GM10248 (cell line): ENCODE results near the gene EFCAB6.

Experiments
- CTCF ChIA-PET: fragments of 300-600 bp; sonication (Branson Sonifier 250); formaldehyde crosslinking; extraction: SDS; loops from one replicate; lab custom pipeline; 2021; ENCODE audit warnings: antibody characterized with exemption; lab: Yijun Ruan, JAX
- POLR2A ChIA-PET: fragments of 350-650 bp; sonication (Branson Sonifier 250); formaldehyde crosslinking; extraction: SDS; loops from one replicate; lab custom pipeline; 2020; ENCODE audit warnings: antibody characterized with exemption; lab: Yijun Ruan, JAX
- DNase-seq: peaks from one replicate; pipeline ENCODE4 v3.0.0; 2012; ENCODE audit errors: extremely low spot score
- TF ChIP-seq, protein P1 (sequence below): IDR thresholded peaks from 2 replicates; pipeline ENCODE4 v1.5.1; 2012; ENCODE audit warnings: mild to moderate bottlenecking, low read depth; ENCODE audit errors: extremely low read depth, missing control alignments, control extremely low read depth

The EFCAB6 gene

DNA sequence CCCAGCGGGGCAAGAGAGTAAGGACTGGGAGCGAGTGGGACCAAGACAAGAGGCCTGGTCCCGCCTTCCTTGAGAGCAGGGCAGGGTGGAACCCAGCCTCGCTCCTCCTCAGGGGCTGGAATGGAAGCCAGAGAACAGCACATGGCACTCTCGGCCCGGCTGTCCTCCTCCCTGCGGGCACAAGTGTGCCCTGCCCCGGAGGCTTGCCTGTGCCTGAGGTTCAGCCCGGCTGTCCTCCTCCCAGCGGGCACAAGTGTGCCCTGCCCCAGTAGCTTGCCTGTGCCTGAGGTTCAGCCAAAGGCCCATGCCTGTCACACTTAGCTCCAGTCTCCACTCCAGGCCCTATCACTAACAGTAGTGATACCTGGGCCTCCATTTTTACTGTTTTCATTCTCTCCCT is 26.1 kb upstream of the EFCAB6 start:
- TF ChIP-seq, protein P1, sequence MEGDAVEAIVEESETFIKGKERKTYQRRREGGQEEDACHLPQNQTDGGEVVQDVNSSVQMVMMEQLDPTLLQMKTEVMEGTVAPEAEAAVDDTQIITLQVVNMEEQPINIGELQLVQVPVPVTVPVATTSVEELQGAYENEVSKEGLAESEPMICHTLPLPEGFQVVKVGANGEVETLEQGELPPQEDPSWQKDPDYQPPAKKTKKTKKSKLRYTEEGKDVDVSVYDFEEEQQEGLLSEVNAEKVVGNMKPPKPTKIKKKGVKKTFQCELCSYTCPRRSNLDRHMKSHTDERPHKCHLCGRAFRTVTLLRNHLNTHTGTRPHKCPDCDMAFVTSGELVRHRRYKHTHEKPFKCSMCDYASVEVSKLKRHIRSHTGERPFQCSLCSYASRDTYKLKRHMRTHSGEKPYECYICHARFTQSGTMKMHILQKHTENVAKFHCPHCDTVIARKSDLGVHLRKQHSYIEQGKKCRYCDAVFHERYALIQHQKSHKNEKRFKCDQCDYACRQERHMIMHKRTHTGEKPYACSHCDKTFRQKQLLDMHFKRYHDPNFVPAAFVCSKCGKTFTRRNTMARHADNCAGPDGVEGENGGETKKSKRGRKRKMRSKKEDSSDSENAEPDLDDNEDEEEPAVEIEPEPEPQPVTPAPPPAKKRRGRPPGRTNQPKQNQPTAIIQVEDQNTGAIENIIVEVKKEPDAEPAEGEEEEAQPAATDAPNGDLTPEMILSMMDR = no peak
- no peak for DNase-seq
- POLR2A ChIA-PET = no interaction called here
- CTCF ChIA-PET = interaction anchor here (0.7 kb wide), 1 partner anchor 108 kb away, joined by 3 read pairs; no protein-coding TSS in a partner anchor

DNA sequence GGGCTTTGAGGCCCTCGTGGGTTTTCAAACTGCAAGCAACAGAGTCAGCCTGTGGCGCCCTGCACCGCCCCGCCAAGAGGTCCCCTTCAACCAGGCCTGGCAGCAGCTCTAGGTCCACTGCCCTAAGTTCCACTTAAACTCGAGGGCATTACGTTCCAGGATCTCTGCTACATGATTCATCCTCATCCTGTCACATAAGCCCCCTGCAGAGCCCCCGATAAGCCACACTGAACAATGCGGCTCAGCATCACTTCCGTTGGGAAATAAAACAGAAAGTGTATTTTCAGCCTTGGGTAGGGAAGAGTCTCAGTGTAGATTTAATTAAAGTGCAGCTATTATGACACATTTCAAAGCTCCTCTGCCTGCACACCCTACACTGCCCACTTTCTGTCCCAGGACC is 25.6 kb upstream of the EFCAB6 start:
- ChIA-PET CTCF (interaction anchor here (0.7 kb wide), 1 partner anchor 108 kb away, joined by 3 read pairs; no protein-coding TSS in a partner anchor), POLR2A (no interaction called here)
- TF ChIP-seq, protein P1 = no peak
- no peak for DNase-seq

DNA sequence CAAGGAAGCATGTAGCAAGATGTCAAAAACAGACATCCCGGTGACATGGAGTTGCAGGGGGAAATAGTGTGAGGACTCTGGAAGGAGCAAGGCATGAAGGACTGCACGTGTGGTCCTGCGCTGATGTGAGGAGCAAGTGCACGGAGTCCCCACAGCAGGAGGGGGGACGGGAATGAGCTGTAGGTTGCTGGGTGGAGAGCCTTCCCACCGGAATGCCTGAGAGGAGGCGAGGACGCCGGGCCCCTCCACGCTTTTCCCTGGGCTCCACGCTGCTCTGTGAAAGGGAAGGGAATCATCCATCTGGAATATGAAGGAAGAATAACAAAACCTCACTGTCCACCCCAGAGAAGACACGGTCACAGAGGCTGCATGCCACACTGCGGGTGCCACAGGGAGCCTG is 23.6 kb upstream of the EFCAB6 start:
- POLR2A ChIA-PET = no interaction called here
- CTCF ChIA-PET = interaction anchor here (0.8 kb wide), 1 partner anchor 9 kb away, joined by 4 read pairs; no protein-coding TSS in a partner anchor

DNA sequence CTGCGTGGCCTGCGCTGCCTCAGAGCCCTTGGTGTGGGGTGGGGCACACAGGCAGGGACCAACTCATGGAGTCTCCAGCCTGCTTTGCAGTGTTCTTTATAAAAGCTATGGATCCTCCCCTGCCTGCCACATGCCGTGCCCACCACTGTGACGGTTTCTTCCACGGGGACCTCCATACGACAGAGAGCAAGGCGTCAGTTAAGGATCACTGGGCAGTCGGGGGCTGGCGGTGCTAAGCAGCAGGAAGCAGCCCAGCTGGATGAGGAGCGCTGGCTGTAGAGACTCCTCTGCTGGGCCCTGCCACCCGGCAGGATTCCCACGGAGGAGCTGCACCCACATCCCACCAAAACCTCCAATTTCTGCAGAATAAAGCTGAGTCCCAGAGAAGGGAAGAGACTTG is 23.1 kb upstream of the EFCAB6 start:
- ChIA-PET POLR2A (no interaction called here), CTCF (interaction anchor here (0.8 kb wide), 1 partner anchor 8 kb away, joined by 4 read pairs; no protein-coding TSS in a partner anchor)
- TF ChIP-seq, protein P1 = no peak
- no peak for DNase-seq

More for the DNA sequence above, 23.6 kb upstream of the EFCAB6 start:
- TF ChIP-seq, protein P1 = no peak
- no peak for DNase-seq

DNA sequence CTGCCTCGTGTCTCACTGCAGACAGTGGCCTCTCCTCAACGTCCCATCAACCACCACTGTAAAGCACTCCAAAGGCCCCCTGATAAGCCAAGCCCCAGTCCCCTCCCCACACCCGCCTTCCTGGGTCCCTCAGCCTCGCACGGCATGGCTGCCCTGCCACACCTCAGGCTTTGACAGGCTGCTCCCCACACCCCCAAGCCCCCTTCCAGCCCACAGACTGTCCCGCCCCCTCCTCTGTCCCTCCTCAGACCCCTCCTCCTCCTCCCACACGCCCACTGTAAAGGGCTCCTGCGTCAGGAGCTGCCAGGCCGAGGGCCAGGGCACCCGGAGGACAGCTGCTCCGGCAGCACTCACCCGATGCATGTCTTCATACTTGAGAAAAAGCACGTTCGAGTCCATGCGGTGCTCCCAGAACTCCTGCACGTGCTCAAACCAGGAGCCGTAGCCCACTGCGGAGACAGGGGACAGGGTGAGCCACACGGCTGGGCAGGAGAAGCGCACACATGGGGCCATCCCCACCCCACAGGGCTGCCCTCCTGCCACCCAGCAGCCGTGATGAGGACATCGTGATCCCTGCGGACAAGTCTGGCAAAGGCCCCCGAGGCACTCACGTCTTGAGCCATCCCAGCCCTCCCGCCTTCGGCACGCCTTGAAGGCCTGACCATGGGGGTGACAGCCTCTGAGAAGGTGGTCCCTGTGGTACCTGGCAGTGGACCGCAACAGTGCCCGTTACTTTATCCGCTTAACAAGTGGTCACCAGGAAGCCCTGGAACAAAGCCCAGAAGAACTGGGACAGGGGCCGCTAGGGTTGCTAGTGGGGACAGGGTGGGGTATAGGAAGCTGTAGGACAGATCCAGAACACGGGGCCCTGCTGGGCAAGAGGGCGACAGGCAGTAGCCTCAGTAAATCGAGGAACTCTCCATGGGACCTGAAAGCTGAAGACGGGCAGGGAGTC is 21.5 kb upstream of the EFCAB6 start:
- TF ChIP-seq, protein P1 = no peak
- POLR2A ChIA-PET = no interaction called here
- no peak for DNase-seq
- CTCF ChIA-PET = no interaction called here

DNA sequence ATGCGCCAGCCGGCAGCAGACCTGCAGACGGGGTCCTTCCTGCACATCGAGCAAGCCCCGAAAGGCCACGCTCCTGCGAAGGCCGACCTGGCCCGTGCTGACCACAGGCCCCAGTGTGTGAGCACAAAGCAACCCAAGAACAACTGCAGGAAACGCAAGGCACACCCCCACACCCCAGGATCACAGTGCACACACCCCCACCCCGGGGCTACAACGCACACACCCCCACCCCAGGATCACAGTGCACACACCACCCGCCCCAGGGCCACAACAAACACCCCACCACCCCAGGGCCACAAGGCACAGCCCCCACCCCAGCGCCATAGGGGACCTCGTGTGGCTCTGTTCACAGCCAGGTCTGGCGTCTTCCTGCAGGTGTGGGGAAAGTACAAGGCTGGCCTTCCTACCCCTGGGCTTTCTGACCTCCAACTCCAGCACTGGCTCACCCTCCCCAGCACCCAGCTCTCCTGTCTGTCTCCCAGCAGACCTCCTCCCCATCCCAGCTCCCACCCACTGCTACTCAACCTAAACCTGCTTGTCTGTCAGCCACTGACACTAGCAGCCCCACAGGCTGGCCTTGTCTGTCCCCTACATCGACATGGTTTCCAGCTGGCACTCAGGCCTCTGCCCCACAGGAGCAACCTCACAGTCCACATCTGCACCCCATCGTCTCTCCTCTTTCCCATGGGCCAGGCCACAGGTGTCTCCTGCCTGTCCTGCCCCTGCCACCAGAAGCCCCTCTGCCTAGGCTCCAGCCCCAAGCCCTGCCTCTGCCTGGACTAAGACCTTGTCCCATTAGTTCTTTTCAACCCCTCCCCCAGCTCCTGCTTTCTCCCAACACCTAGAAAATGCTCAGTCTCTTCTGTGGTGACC is 20.5 kb upstream of the EFCAB6 start:
- POLR2A ChIA-PET = no interaction called here
- CTCF ChIA-PET = no interaction called here
- TF ChIP-seq, protein P1 = no peak
- no peak for DNase-seq
